CD4-positive, alpha-beta T cell (primary cell): ENCODE data around the gene GALNT3. TPM values are rescaled to one million over a fixed set of nuclear protein-coding genes. Genes with fewer than 3 reads are reported as not detected.

Source experiments
- ATAC-seq: fragments of 200-7000 bp; cut with Tn5 transposase; one replicate; pipeline ENCODE4 v1.10.0; 2022; ENCODE audit warnings: mild to moderate bottlenecking; ENCODE audit not compliant: poor library complexity
- CTCF ChIA-PET: fragments of 350-600 bp; sonication (Branson Sonifier 250); formaldehyde crosslinking; loops from one replicate; lab custom pipeline; 2021; ENCODE audit warnings: antibody characterized with exemption, inconsistent platforms; lab: Charles Lee
- POLR2A ChIA-PET: fragments of 350-600 bp; sonication (Branson Sonifier 250); formaldehyde crosslinking; loops from one replicate; lab custom pipeline; 2021; ENCODE audit warnings: antibody characterized with exemption, inconsistent platforms; lab: Charles Lee
- DNase-seq, 14 experiments: peaks; one replicate each; pipeline ENCODE4 v3.0.0-alpha.2; 2013 to 2020; ENCODE audit warnings: mixed read lengths in 2 of 14
- H3K27ac ChIP-seq, 2 donors: one replicate each; pipeline versions ENCODE4 v1.5.1 to v1.7.0; 2013; ENCODE audit warnings: low read length in 2 of 2, low read depth in 1 of 2, mild to moderate bottlenecking in 1 of 2
- H3K27me3 ChIP-seq, 2 experiments: 1 replicate in 1 of 2; 2 replicates in 1 of 2; pipeline versions ENCODE4 v1.6.1 to v1.7.0; 2013; ENCODE audit warnings: low read length in 2 of 2, control low read depth in 1 of 2, mild to moderate bottlenecking in 1 of 2, moderate library complexity in 1 of 2; ENCODE audit not compliant: insufficient read depth in 2 of 2, control insufficient read depth in 1 of 2
- H3K36me3 ChIP-seq: one replicate; pipeline ENCODE4 v1.6.1; 2013; ENCODE audit warnings: low read length, control low read depth; ENCODE audit not compliant: insufficient read depth
- H3K4me1 ChIP-seq: one replicate; pipeline ENCODE4 v1.6.1; 2013; ENCODE audit warnings: low read length, control low read depth; ENCODE audit not compliant: insufficient read depth
- H3K4me3 ChIP-seq: one replicate; pipeline ENCODE4 v1.5.1; 2013; ENCODE audit warnings: mild to moderate bottlenecking, low read length, moderate library complexity
- H3K9me3 ChIP-seq, 2 experiments: 1 replicate in 1 of 2; 2 replicates in 1 of 2; pipeline versions ENCODE4 v1.6.1 to v1.7.0; 2013; ENCODE audit warnings: low read length in 2 of 2, mild to moderate bottlenecking in 2 of 2, control low read depth in 1 of 2, moderate library complexity in 1 of 2; ENCODE audit not compliant: control insufficient read depth in 1 of 2, insufficient read depth in 1 of 2
- H3K27ac Mint-ChIP-seq: one replicate; pipeline ENCODE4 v1.8.0; 2020; ENCODE audit warnings: mixed read lengths
- H3K27me3 Mint-ChIP-seq: one replicate; pipeline ENCODE4 v1.8.0; 2021; ENCODE audit warnings: mixed read lengths
- H3K36me3 Mint-ChIP-seq: one replicate; pipeline ENCODE4 v1.8.0; 2021; ENCODE audit warnings: low read depth, mixed read lengths
- H3K4me1 Mint-ChIP-seq: one replicate; pipeline ENCODE4 v1.8.0; 2021; ENCODE audit warnings: low read depth, mixed read lengths
- H3K4me3 Mint-ChIP-seq: one replicate; pipeline ENCODE4 v1.8.0; 2020; ENCODE audit warnings: mild to moderate bottlenecking, mixed read lengths
- H3K9me3 Mint-ChIP-seq: one replicate; pipeline ENCODE4 v1.8.0; 2020; ENCODE audit warnings: mixed read lengths
- intact Hi-C, 2 experiments: fragments of 100-400 bp; cut with DNase I in 1 of 2; cut with micrococcal nuclease in 1 of 2; formaldehyde crosslinking; loops; one replicate each; pipeline versions ENCODE4 v1.15.1 to v1.9.0; 2023 to 2025; cut with DNase I, micrococcal nuclease
- total RNA-seq, 174 experiments: library from RNA in 2 of 174; stranded (reverse) in 2 of 174; gene quantifications; one replicate each; pipeline ENCODE4 v1.2.3 and lab custom pipeline; 2021 to 2026
- TF ChIP-seq, protein P1 (sequence below): fragments of 200-600 bp; IDR thresholded peaks from one replicate; pipeline ENCODE4 v1.8.0; 2022; ENCODE audit warnings: antibody characterized with exemption, mild to moderate bottlenecking

Gene GALNT3
- total RNA-seq, 2 experiments from 2014 or later = 2.9 to 3.3 TPM

- peaks cover 4% of the 10 kb centered on the region for H3K36me3 Mint-ChIP-seq
- H3K4me1 Mint-ChIP-seq = no peaks in the 10 kb centered on the region
- H3K9me3 Mint-ChIP-seq = peaks cover 2% of the 10 kb centered on the region
- Histone ChIP-seq H3K27ac (no peak overlapping the region), H3K9me3 (peaks cover 3 to 10% of the 10 kb centered on the region in 2 experiments), H3K27me3 (no peaks in the 10 kb centered on the region), H3K36me3 (no peaks in the 10 kb centered on the region), H3K4me3 (no peak overlapping the region), H3K4me1 (no peaks in the 10 kb centered on the region)
- ATAC-seq = no peak
- no peak overlapping the region for H3K4me3 Mint-ChIP-seq
- intact Hi-C loops = no loop called here
- DNase-seq = no peak
- no peak overlapping the region for H3K27ac Mint-ChIP-seq
- CTCF ChIA-PET = no interaction called here
- TF ChIP-seq, protein P1, sequence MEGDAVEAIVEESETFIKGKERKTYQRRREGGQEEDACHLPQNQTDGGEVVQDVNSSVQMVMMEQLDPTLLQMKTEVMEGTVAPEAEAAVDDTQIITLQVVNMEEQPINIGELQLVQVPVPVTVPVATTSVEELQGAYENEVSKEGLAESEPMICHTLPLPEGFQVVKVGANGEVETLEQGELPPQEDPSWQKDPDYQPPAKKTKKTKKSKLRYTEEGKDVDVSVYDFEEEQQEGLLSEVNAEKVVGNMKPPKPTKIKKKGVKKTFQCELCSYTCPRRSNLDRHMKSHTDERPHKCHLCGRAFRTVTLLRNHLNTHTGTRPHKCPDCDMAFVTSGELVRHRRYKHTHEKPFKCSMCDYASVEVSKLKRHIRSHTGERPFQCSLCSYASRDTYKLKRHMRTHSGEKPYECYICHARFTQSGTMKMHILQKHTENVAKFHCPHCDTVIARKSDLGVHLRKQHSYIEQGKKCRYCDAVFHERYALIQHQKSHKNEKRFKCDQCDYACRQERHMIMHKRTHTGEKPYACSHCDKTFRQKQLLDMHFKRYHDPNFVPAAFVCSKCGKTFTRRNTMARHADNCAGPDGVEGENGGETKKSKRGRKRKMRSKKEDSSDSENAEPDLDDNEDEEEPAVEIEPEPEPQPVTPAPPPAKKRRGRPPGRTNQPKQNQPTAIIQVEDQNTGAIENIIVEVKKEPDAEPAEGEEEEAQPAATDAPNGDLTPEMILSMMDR = no peak
- POLR2A ChIA-PET = no interaction called here
- no peaks in the 10 kb centered on the region for H3K27me3 Mint-ChIP-seq
These were observed 18.0 kb downstream of the GALNT3 start for GRCh38 chr2:165776013-165776412.

DNA sequence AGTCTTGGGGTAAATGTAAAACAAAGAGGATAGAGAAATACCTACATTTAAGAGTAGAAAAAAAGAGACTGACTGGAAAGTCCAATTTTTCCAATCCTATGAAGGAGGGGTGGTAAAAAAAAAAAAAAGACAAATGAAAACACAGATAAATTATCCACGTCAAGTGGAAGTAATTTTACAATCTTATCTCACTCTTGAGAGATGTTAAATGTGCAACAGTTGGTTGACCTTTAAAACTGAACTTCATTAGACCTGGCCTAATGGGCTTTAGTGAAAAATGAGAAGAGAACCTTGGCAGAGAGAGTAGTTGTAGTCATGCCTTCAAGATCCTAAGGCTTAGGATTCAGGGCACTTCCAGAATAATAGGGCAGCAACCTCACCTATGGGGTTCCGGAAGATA lies 20.4 kb downstream of the GALNT3 start:
- ATAC-seq = no peak
- Mint-ChIP-seq H3K4me1 (no peaks in the 10 kb centered on the region), H3K27ac (no peak overlapping the region), H3K4me3 (no peak overlapping the region), H3K27me3 (no peaks in the 10 kb centered on the region), H3K36me3 (no peaks in the 10 kb centered on the region), H3K9me3 (no peaks in the 10 kb centered on the region)
- Histone ChIP-seq H3K36me3 (no peaks in the 10 kb centered on the region), H3K4me1 (no peaks in the 10 kb centered on the region), H3K27ac (no peak overlapping the region), H3K9me3 (peaks cover 0 to 1% of the 10 kb centered on the region in 2 experiments), H3K27me3 (no peaks in the 10 kb centered on the region), H3K4me3 (no peak overlapping the region)
- POLR2A ChIA-PET = no interaction called here
- no peak for DNase-seq
- CTCF ChIA-PET = no interaction called here
- intact Hi-C loops = no loop called here
- TF ChIP-seq, protein P1 = no peak

- Mint-ChIP-seq H3K27me3 (no peaks in the 10 kb centered on the region), H3K36me3 (no peaks in the 10 kb centered on the region), H3K4me1 (no peaks in the 10 kb centered on the region), H3K9me3 (no peaks in the 10 kb centered on the region), H3K27ac (no peak overlapping the region), H3K4me3 (no peak overlapping the region)
- POLR2A ChIA-PET = no interaction called here
- CTCF ChIA-PET = no interaction called here
- DNase-seq (no peak), ATAC-seq (no peak)
- TF ChIP-seq, protein P1 = no peak
- Histone ChIP-seq H3K9me3 (no peaks in the 10 kb centered on the region), H3K27me3 (no peaks in the 10 kb centered on the region), H3K36me3 (no peaks in the 10 kb centered on the region), H3K27ac (no peak overlapping the region), H3K4me1 (no peaks in the 10 kb centered on the region), H3K4me3 (no peak overlapping the region)
- intact Hi-C loops = no loop called here
These were observed 21.9 kb downstream of the GALNT3 start for GRCh38 chr2:165772183-165772582.
